HuH-7.5 (cell line): ENCODE data around the gene LONP1.

ENCODE experiments used
- DNase-seq: peaks from one replicate; pipeline ENCODE4 v3.0.0; 2011; ENCODE audit warnings: low spot score

Gene LONP1

DNA sequence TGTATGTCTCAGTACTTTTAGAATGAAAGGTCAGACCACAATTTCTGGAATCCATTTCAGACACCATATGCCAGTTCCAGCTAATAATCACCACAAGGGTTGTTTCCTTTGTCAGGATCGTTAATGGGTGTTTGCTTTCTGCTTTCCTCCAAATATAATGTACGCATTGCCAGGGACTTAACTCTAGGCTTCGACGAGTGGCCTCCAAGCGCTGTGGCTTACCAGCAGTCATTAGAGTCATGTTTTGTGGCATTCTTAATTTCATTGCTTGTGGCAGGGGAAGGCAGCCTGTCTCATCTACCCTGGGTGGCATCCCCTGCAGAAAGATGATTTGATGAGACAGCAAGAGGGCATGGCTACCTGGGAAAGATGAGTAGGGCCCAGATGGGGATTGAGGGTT, 74.5 kb downstream of the LONP1 start:
- no peak for DNase-seq

DNA sequence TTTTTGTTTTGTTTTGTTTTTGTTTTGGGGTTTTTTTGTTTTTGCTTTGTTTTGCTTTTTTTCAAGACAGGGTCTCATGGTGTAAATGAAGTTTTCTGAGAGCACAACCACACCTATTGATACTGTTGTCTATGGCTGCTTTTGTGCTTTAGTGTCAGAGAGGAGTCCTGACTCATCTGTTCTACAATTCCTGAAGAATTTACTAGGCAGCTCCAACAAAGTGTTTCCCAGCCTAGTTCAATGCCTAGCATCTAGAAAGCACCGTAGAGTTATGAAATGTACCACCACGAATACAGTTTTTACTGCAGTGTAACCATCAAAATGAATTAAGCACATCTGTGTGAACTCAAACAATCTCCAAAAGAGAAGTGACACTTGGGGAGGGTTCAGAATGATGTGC, 75.9 kb downstream of the LONP1 start:
- no peak for DNase-seq

DNA sequence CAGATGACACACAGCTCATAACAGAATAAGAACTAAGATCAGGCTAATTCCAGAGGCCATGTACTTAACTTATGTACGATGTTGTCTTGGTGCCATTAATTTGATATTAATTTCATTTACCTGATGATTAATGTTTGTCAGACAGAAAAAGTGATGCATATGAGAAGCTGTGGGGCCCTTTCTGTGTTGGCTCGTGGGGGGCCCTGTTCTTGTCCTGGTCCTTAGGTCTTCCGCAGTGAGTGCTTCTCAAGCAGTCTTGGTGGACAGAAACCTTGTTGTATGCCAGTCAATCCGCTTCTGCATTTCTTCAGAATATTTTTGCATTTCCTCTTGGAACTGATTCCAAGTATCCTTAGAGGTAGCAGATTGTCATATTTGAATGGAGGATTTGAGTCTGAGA, 76.9 kb downstream of the LONP1 start:
- no peak for DNase-seq

DNA sequence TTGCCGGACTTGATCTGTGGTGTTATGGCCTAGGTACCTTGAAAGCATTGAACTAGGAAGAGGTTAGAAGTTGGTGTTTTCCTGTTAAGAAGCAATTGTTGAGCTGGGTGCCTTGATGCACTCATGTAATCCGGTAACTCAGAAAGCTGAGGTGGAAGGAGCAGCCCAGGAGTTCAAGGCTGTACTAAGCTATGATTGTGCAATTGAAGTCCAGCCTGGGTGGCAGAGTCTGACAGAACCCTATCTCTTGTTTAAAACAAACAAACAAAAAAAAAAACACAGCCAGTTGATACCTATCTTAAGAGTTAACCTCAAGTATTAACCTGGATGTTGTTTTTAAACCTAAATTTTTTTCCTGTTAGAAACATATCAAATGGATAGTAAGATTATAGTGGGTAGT, 77.7 kb downstream of the LONP1 start:
- DNase-seq = no peak
